ENCODE data around the gene RAB12.
"Not testable (repeated sequence)": the region's sequence is repeated elsewhere in the genome, so short reads cannot be mapped to it uniquely, and the experiment has no call there.

The RAB12 gene

DNA sequence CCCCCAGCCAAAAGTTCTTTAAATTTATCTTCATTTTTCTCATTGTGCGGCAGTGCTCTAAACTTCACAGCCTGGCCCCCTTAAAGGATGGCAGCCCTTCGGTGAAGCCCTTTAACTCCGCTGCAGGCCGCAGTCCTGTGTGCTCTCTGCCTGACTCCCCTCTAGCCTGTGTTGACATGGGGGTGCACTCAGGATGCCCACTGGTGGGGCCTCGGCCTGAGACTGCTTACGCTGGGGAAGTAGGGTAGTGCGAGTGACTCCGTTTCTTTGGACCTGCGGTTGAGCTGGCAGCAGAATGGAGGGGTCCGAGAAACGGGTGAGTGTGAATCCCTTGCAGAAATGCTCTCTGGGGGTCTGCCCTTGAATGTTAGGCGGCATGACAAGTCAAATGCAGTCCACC, 5.6 kb downstream of the RAB12 start:
- peak overlapping the region; percentile 53 for H3K9ac ChIP-seq (ENCODE audit: low read length)
- H3K4me1 ChIP-seq (ENCODE audit: control insufficient read depth, insufficient read depth, low read length) = peaks cover 59% of the 10 kb centered on the region
- peak overlapping the region; percentile 18; the same call in 1 of the 2 replicates for H3K4me3 ChIP-seq (ENCODE audit: low read depth, low read length)

DNA sequence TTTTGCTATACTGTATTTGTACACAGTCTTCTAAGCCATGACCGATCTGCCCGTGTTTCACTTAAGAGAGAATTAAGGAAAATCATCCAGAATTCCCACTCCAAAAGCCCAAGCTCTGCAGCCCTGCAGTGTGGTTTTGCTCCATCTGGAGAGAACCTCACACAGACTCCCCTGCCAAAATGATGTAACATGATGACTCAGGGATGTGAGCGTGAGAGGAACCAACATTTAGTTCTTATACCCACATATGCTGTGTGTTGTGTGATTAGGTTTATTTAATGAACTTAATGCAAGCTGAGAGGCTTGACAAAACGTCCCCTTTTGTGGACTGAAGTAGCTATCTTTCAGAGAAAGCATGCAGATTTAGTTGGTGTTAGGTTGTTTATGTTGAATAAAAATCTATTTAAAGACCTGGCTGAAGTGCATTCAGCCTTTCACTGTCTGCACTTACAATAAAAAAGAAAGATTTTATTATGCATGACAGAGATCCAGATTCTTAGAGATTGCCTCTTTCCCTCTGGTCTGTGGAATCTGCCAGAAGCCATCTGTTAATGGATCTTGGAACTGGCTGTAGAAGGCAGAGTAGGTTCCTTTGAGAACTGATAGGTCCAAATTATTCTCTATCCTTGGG, 6.3 kb downstream of the RAB12 start:
- Histone ChIP-seq H3K36me3 (ENCODE audit: control insufficient read depth, insufficient read depth, low read length) (peaks cover 31% of the 10 kb centered on the region), H3K9me3 (ENCODE audit: control insufficient read depth, insufficient read depth, low read depth, low read length) (no peaks in the 10 kb centered on the region), H3K4me1 (ENCODE audit: control insufficient read depth, insufficient read depth, low read length) (peaks cover 64% of the 10 kb centered on the region), H3K9ac (ENCODE audit: low read length) (peak overlapping the region; percentile 53), H3K27ac (ENCODE audit: low read depth, low read length) (peak overlapping the region; percentile 88), H3K4me3 (ENCODE audit: low read depth, low read length) (0 out of 2 replicates have a peak overlapping the region, but pooled peaks have one; percentile 18), H3K27me3 (ENCODE audit: control insufficient read depth, insufficient read depth, low read length) (no peaks in the 10 kb centered on the region)

More for the DNA sequence above, 5.6 kb downstream of the RAB12 start:
- Histone ChIP-seq H3K36me3 (ENCODE audit: control insufficient read depth, insufficient read depth, low read length) (peaks cover 31% of the 10 kb centered on the region), H3K27me3 (ENCODE audit: control insufficient read depth, insufficient read depth, low read length) (no peaks in the 10 kb centered on the region), H3K27ac (ENCODE audit: low read depth, low read length) (peak overlapping the region; percentile 88), H3K9me3 (ENCODE audit: control insufficient read depth, insufficient read depth, low read depth, low read length) (no peaks in the 10 kb centered on the region)

DNA sequence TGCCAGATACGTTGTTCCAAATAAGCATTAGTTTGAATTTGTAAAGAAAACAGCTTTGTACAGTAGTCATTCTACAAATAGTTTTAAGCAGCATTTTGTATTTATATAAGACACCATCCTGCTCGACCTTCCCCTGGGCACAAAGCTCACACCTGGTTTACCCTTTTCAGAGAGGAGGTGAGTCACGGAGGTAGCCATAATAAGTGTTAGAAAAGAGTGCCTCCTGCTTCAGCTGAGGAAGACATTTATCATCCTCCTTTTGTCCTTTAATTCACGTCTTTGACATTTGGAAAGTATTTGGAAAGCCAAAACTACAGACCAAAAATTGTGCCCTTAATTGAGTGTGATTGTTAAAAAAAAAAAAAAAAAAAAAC, 6.8 kb downstream of the RAB12 start:
- H3K27ac ChIP-seq (ENCODE audit: low read depth, low read length) = peak overlapping the region; percentile 88
- H3K9me3 ChIP-seq (ENCODE audit: control insufficient read depth, insufficient read depth, low read depth, low read length) = no peaks in the 10 kb centered on the region
- H3K27me3 ChIP-seq (ENCODE audit: control insufficient read depth, insufficient read depth, low read length) = no peaks in the 10 kb centered on the region
- H3K36me3 ChIP-seq (ENCODE audit: control insufficient read depth, insufficient read depth, low read length) = peaks cover 31% of the 10 kb centered on the region
- no peak overlapping the region for H3K4me3 ChIP-seq (ENCODE audit: low read depth, low read length)
- peaks cover 65% of the 10 kb centered on the region for H3K4me1 ChIP-seq (ENCODE audit: control insufficient read depth, insufficient read depth, low read length)
- no peak overlapping the region for H3K9ac ChIP-seq (ENCODE audit: low read length)

DNA sequence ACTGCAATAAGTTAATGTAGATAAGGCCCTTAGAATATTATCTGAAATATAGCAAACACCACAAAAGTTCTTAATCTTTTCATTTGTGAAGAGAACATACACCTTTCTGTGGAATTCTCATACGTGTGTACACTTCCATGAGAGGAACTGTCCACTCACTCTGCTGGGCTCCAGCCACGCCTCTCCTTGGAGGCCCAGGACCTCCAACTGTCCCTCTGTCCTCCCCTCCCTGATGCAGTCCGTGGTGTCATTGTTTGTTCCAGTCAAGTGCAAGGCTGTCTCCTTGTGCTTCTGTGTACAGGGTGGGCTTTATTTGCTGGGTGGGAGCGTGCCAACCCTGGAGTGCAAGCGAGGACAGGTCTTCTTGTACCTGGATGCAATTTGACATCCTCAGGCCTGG, 8.7 kb downstream of the RAB12 start:
- no peak overlapping the region for H3K9ac ChIP-seq (ENCODE audit: low read length)
- H3K4me1 ChIP-seq (ENCODE audit: control insufficient read depth, insufficient read depth, low read length) = peaks cover 62% of the 10 kb centered on the region
- H3K36me3 ChIP-seq (ENCODE audit: control insufficient read depth, insufficient read depth, low read length) = peaks cover 22% of the 10 kb centered on the region
- H3K27ac ChIP-seq (ENCODE audit: low read depth, low read length) = no peak overlapping the region
- no peaks in the 10 kb centered on the region for H3K27me3 ChIP-seq (ENCODE audit: control insufficient read depth, insufficient read depth, low read length)
- H3K4me3 ChIP-seq (ENCODE audit: low read depth, low read length) = no peak overlapping the region
- H3K9me3 ChIP-seq (ENCODE audit: control insufficient read depth, insufficient read depth, low read depth, low read length) = no peaks in the 10 kb centered on the region

DNA sequence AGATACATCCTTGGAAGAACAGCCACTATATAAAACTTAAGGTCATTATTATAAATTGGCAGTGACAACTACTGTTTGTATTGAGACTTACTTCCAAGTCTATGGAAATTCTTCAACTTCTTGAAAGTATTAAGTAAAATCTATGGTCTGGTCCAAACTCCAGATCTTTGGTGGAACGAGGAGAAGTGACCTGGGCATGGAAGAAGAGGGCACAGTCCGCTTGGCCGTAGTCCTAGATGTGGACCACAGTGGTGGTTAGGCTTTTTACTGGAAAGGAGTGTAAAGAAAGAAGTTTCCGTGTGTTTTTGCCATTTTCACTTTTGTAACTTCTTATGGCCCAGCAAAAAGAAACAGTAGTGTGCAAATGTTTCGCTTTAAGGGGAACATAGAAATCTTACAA, 9.8 kb downstream of the RAB12 start:
- Histone ChIP-seq H3K9me3 (ENCODE audit: control insufficient read depth, insufficient read depth, low read depth, low read length) (no peaks in the 10 kb centered on the region), H3K36me3 (ENCODE audit: control insufficient read depth, insufficient read depth, low read length) (peaks cover 24% of the 10 kb centered on the region), H3K4me3 (ENCODE audit: low read depth, low read length) (no peak overlapping the region), H3K4me1 (ENCODE audit: control insufficient read depth, insufficient read depth, low read length) (peaks cover 60% of the 10 kb centered on the region), H3K27me3 (ENCODE audit: control insufficient read depth, insufficient read depth, low read length) (no peaks in the 10 kb centered on the region), H3K27ac (ENCODE audit: low read depth, low read length) (0 out of 2 replicates have a peak overlapping the region, but pooled peaks have one; percentile 47), H3K9ac (ENCODE audit: low read length) (no peak overlapping the region)

DNA sequence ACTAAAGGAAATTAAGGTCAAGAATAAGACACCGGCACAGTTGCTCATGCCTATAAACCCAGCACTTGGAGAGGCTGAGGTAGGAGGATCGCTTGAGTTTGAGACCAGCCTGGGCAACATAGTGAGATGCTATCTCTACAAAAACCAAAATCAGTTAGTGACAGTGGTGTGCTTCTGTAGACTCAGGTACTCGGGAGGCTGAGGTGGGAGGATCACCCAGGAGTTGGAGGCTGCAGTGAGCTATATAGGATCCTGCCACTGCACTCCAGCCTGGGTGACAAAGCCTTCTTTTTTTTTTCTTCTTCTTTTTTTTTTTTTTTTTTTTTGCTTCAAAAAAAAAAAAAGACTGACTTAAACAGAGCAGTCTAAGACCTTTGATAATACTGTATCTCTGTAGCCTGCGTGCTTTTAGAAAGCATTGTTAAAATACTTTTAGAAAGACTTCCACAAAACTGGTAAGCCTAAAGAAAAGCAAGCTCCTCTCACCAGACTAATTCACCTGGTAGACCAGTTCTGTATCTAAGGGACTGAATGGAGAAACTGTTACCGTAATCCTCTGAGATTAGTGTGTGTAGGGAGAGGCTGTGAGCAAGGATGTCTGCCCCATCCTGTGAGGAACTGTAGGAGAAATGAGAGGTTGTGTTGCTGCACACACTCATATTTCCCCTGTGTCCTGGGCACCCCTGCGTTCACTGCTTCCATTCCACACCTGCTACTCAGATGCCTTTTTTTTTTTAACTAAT, 10.8 kb downstream of the RAB12 start:
- Histone ChIP-seq H3K27ac (ENCODE audit: low read depth, low read length) (peak overlapping the region; percentile 86; the same call in 1 of the 2 replicates), H3K4me1 (ENCODE audit: control insufficient read depth, insufficient read depth, low read length) (peaks cover 65% of the 10 kb centered on the region), H3K36me3 (ENCODE audit: control insufficient read depth, insufficient read depth, low read length) (peaks cover 28% of the 10 kb centered on the region), H3K4me3 (ENCODE audit: low read depth, low read length) (peak overlapping the region; percentile 27; the same call in 1 of the 2 replicates), H3K9ac (ENCODE audit: low read length) (no peak overlapping the region), H3K27me3 (ENCODE audit: control insufficient read depth, insufficient read depth, low read length) (no peaks in the 10 kb centered on the region), H3K9me3 (ENCODE audit: control insufficient read depth, insufficient read depth, low read depth, low read length) (no peaks in the 10 kb centered on the region)

DNA sequence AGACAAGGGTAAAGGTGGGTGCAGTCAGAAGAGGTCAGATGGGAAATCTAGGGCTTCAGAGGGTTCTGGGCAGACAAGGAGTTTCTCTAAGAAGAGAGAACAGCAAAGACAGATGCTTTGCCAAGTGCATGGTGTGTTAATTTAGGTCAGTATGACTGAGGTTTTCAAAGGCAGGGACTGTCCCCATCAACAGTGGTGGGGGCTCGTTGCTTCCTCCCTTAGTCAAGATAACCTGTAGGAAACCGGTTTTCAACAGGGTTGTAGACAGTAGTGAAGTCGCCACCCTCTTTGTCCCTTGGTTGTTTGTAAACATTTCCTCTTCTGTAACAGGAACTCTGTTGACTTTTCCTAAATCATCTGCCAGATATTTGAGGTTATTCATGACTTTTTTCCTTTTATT, 11.6 kb downstream of the RAB12 start:
- no peaks in the 10 kb centered on the region for H3K27me3 ChIP-seq (ENCODE audit: control insufficient read depth, insufficient read depth, low read length)
- H3K4me3 ChIP-seq (ENCODE audit: low read depth, low read length) = peak overlapping the region; percentile 27; the same call in 1 of the 2 replicates
- H3K27ac ChIP-seq (ENCODE audit: low read depth, low read length) = peak overlapping the region; percentile 86; the same call in 1 of the 2 replicates
- peak overlapping the region; percentile 45 for H3K9ac ChIP-seq (ENCODE audit: low read length)
- no peaks in the 10 kb centered on the region for H3K9me3 ChIP-seq (ENCODE audit: control insufficient read depth, insufficient read depth, low read depth, low read length)
- H3K36me3 ChIP-seq (ENCODE audit: control insufficient read depth, insufficient read depth, low read length) = peaks cover 35% of the 10 kb centered on the region
- H3K4me1 ChIP-seq (ENCODE audit: control insufficient read depth, insufficient read depth, low read length) = peaks cover 65% of the 10 kb centered on the region

DNA sequence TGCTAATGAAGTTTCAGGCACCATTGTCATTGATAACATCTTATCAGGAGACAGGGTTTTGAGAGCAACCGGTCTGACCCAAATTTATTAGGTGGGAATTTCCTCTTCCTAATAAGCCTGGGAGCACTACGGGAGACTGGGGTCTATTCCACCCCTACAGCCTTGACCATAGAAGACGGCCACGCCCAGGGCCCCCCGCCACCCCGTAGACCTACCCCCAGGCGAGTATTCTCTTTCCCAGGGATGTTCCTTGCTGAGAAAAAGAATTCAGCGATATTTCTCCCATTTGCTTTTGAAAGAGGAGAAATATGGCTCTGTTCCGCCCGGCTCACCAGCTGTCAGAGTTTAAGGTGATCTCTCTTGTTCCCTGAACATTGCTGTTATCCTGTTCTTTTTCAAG, 13.4 kb downstream of the RAB12 start:
- Histone ChIP-seq H3K4me1 (ENCODE audit: control insufficient read depth, insufficient read depth, low read length) (peaks cover 75% of the 10 kb centered on the region), H3K27ac (ENCODE audit: low read depth, low read length) (peak overlapping the region; percentile 82; the same call in 1 of the 2 replicates)
- H3K27me3 ChIP-seq (ENCODE audit: control insufficient read depth, insufficient read depth, low read length) = not testable (repeated sequence)

DNA sequence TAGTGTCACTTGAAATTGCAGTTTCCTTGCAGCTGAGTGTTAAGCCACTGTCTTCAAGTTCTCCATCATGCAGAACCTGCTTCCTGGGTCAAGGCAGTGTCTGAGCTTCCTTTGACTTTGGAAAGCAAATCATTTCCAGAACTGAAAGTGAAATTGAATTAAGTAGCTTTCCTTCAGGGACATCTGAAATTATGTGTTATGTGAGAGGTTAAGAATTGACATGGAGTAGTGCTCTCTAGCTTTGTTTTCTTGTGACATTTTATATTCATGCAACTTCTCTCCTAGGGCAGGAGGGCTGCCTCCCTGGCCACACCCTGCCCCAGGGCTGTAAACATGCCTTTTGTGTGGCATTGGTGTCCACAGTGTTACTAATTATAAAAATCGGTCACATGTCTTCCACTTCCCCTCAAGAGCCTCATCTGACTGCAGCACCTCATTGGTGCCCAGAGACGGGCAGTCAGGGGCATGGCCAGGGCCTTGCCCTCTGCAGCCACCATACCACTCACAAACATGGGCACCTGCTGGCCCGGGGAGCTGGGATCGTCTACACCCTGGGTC, 14.4 kb downstream of the RAB12 start:
- Histone ChIP-seq H3K4me3 (ENCODE audit: low read depth, low read length) (peak overlapping the region; percentile 4; the same call in 1 of the 2 replicates), H3K9ac (ENCODE audit: low read length) (peak overlapping the region; percentile 7), H3K36me3 (ENCODE audit: control insufficient read depth, insufficient read depth, low read length) (peaks cover 36% of the 10 kb centered on the region), H3K27ac (ENCODE audit: low read depth, low read length) (peak overlapping the region; percentile 82), H3K27me3 (ENCODE audit: control insufficient read depth, insufficient read depth, low read length) (no peaks in the 10 kb centered on the region), H3K9me3 (ENCODE audit: control insufficient read depth, insufficient read depth, low read depth, low read length) (no peaks in the 10 kb centered on the region), H3K4me1 (ENCODE audit: control insufficient read depth, insufficient read depth, low read length) (peaks cover 85% of the 10 kb centered on the region)

More for the DNA sequence above, 13.4 kb downstream of the RAB12 start:
- 0 out of 2 replicates have a peak overlapping the region, but pooled peaks have one; percentile 4 for H3K4me3 ChIP-seq (ENCODE audit: low read depth, low read length)
- peaks cover 41% of the 10 kb centered on the region for H3K36me3 ChIP-seq (ENCODE audit: control insufficient read depth, insufficient read depth, low read length)
- H3K9ac ChIP-seq (ENCODE audit: low read length); H3K9me3 ChIP-seq (ENCODE audit: control insufficient read depth, insufficient read depth, low read depth, low read length): not testable (repeated sequence)

DNA sequence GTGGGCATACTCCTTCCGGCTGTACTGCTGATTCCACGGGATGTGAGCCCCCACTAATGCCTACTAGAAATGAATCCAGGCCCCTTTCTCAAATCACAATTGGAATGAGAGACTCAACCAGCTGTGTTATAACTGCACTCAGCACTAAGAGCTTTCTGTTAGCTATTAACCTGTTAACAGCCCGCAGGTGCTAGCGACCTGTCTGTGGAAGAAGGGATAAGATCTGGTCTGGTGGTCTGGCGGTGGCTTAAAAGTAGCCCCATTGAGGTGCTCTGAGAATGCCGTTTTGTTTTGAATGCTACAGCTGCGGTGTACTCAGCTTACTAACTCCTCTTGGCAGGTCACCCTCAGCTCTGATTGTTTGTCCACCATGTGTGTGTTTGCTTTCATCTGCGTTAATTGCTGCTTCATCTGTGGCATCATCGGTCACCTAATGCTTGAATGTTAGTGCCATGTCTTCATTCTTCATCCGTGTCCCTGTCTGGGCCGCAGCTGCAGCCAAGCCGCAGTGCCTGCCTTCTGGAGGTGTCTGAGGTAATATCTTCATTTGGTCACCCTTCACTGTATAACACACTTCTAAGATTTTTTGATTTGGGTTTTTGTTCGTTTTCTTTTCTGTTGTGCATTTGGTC, 16.3 kb downstream of the RAB12 start:
- Histone ChIP-seq H3K9me3 (ENCODE audit: control insufficient read depth, insufficient read depth, low read depth, low read length) (no peaks in the 10 kb centered on the region), H3K27me3 (ENCODE audit: control insufficient read depth, insufficient read depth, low read length) (no peaks in the 10 kb centered on the region), H3K4me3 (ENCODE audit: low read depth, low read length) (no peak overlapping the region), H3K27ac (ENCODE audit: low read depth, low read length) (no peak overlapping the region), H3K4me1 (ENCODE audit: control insufficient read depth, insufficient read depth, low read length) (peaks cover 87% of the 10 kb centered on the region), H3K9ac (ENCODE audit: low read length) (no peak overlapping the region), H3K36me3 (ENCODE audit: control insufficient read depth, insufficient read depth, low read length) (peaks cover 46% of the 10 kb centered on the region)
